H1 (cell line): ENCODE measurements around the gene GSDME. TPM values are rescaled to one million over a fixed set of nuclear protein-coding genes. Genes with fewer than 3 reads are reported as not detected.

ENCODE experiments used
- TEAD4 ChIP-seq: IDR thresholded peaks from 2 replicates; pipeline ENCODE4 v1.6.1; 2012; ENCODE audit warnings: low read depth, low read length, inconsistent platforms, mixed read lengths
- polyA plus RNA-seq, 7 experiments: library from polyadenylated mRNA; depleted of rRNA in 3 of 7; stranded (reverse) in 5 of 7; unstranded in 2 of 7; fragments of >200 nt in 5 of 7; fragments of 200-250 nt in 2 of 7; gene quantifications; 1 replicate in 5 of 7; 2 replicates in 1 of 7; 4 replicates in 1 of 7; pipeline versions ENCODE4 v1.2.1 to v1.2.3, GENCODE V29; 2011 to 2013; ENCODE audit warnings: missing spikeins in 2 of 7, mixed read lengths in 2 of 7
- total RNA-seq: library from RNA; stranded (reverse); fragmentation: NEBNext Ultra II Directional; extraction: Animal tissue kit (Norgen Biotek cat#: 25700); gene quantifications from 2 replicates; pipeline ENCODE4 v1.2.1, GENCODE V29; 2021
- TF ChIP-seq, protein P1 (sequence below): IDR thresholded peaks from 2 replicates; pipeline ENCODE4 v1.6.1; 2012; ENCODE audit warnings: low read length, inconsistent platforms

GSDME gene
- total and polyA plus RNA-seq, 2 of the 8 experiments (the other 6 are each of a cell fraction or from before 2014, with no cell fraction given), result 5.4 to 7.6 TPM

DNA sequence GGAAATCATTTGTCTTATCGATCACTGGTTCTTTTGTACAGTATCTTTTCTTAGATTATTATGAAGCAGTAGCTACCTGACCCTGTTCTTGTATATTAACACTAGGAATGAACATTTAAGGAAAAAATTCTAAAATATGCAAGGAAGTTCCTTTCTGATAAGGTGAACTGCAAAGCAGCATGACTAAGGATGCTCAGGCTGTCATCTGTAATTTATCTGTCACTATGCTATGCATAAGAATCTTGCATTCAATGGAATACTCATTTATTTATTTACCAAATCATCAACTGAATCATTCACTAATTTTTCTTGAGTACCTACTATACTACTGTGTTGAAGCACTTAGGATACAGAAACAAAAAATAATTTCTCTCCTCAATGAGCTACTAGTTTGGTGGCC, 5.8 kb downstream of the GSDME start (continued):
- no peak for TF ChIP-seq TEAD4
- TF ChIP-seq, protein P1, sequence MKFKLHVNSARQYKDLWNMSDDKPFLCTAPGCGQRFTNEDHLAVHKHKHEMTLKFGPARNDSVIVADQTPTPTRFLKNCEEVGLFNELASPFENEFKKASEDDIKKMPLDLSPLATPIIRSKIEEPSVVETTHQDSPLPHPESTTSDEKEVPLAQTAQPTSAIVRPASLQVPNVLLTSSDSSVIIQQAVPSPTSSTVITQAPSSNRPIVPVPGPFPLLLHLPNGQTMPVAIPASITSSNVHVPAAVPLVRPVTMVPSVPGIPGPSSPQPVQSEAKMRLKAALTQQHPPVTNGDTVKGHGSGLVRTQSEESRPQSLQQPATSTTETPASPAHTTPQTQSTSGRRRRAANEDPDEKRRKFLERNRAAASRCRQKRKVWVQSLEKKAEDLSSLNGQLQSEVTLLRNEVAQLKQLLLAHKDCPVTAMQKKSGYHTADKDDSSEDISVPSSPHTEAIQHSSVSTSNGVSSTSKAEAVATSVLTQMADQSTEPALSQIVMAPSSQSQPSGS, result no peak
